DND-41 (cell line): ENCODE data around the gene STXBP5.

Source experiments
- EZH2 ChIP-seq: IDR thresholded peaks from 3 replicates; pipeline ENCODE4 v1.6.1; 2012; ENCODE audit warnings: borderline replicate concordance, low read depth, mild to moderate bottlenecking, moderate library complexity, low read length, inconsistent platforms; ENCODE audit not compliant: severe bottlenecking
- TF ChIP-seq, protein P1 (sequence below): IDR thresholded peaks from 2 replicates; pipeline ENCODE4 v1.5.1; 2012; ENCODE audit warnings: borderline replicate concordance, low read length, moderate library complexity, mild to moderate bottlenecking; ENCODE audit not compliant: poor library complexity, severe bottlenecking; ENCODE audit errors: extremely low read depth

DNA sequence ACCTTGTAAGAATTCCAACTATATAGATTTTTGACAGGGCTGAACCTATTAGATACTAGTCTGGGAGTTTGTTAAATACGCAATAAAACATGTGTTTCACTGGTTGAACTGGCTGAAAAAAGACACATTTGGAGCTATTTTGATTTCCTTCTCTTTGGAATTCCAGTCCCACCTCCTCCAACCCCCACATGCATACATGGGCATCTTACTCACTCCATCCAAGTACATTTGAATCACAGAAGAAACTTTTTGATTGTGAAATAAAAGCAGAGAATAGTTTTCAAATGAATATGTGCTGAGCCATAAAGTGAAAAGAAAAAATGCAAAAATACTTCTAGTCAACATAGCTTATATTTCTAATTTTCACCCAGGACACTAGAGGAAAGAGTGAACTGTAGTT, 33.9 kb upstream of the STXBP5 start:
- TF ChIP-seq, protein P1, sequence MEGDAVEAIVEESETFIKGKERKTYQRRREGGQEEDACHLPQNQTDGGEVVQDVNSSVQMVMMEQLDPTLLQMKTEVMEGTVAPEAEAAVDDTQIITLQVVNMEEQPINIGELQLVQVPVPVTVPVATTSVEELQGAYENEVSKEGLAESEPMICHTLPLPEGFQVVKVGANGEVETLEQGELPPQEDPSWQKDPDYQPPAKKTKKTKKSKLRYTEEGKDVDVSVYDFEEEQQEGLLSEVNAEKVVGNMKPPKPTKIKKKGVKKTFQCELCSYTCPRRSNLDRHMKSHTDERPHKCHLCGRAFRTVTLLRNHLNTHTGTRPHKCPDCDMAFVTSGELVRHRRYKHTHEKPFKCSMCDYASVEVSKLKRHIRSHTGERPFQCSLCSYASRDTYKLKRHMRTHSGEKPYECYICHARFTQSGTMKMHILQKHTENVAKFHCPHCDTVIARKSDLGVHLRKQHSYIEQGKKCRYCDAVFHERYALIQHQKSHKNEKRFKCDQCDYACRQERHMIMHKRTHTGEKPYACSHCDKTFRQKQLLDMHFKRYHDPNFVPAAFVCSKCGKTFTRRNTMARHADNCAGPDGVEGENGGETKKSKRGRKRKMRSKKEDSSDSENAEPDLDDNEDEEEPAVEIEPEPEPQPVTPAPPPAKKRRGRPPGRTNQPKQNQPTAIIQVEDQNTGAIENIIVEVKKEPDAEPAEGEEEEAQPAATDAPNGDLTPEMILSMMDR, result no peak
- TF ChIP-seq EZH2, result no peak
